Germinal center (tissue), 1 donor: Measurements from ENCODE around the gene FLII.
A peak's percentile ranks its signal among the peaks of the same experiment; 100 is the strongest.

Experiments used
- DNase-seq: peaks from one replicate; pipeline ENCODE4 v3.0.0; 2012; ENCODE audit warnings: mixed read lengths, low spot score

The FLII gene

DNA sequence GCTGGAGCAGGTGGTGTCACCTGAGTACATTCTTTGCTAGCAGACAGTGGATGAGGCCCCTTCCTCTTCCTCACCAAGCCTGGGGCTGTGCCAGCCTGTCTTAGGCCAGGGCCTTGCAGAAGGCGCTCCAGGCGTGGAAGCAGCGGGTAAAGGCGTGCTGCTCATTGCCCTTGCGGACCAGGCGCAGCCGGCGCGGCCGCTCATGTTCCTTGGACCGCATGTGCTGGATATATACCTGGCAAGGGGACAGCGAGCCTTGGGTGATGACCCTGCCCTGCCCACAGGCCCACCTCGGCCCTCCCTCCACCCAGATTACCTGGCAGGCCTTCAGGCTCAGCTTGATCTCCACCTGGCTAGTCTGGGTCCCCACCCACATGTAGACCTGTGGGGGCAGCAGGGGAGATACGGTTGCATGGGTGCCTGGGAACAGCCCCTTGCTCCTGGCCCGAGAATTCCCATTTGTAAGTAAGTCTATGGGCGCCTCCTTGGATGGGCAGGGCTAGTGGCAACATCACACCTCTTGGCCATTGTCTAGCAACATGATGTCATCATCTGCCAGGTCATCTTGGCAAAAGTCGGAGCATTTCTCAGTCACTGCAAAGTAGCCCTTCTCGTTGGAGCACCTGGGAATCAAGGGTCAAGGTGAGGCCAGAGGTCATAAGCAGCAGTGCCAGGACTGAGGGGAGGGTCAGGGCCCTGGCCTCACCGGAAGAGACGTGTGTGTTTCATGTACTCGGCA lies 13.3 kb downstream of the FLII start:
- DNase-seq: no peak

DNA sequence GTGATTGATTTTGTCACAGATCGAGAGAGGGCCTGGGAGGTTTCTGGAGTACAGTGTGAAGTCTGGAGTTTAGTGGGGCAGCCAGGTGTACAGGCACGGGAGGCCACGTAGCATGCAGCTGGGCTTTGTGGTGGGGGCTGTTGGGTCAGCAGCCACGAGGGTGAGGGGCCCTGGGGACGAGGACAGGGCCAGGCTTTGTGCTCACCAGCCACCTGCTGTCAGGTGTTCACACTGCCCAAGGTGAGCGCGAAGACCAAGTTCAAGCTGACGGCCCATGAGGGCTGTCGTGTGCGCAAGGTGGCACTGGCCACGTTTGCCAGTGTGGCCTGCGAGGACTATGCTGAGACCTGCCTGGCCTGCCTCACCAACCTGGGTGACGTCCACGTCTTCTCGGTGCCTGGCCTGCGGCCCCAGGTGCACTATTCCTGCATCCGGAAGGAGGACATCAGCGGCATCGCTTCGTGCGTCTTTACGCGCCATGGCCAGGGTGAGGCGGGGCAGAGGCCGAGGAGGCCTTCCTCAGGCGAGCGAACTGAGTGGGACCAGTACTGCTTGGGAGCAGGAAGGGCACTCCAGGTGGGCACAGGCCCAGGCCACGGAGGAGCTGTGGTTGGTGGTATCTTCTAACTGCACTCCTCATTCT lies 17.2 kb downstream of the FLII start:
- no peak for DNase-seq

DNA sequence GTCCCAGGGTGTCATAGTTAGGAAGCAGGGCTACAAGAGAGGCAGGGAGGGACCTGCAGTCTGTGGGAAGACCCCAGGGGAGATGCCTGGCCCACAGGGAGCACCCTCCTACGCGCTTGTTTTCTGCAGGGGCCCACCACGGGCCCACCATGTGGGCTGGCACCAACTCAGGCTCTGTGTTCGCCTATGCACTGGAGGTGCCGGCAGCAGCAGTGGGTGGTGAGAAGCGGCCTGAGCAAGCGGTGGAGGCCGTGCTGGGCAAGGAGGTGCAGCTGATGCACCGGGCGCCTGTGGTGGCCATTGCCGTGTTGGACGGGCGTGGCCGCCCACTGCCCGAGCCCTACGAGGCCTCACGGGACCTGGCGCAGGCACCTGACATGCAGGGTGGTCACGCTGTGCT lies 18.1 kb downstream of the FLII start:
- DNase-seq: no peak

DNA sequence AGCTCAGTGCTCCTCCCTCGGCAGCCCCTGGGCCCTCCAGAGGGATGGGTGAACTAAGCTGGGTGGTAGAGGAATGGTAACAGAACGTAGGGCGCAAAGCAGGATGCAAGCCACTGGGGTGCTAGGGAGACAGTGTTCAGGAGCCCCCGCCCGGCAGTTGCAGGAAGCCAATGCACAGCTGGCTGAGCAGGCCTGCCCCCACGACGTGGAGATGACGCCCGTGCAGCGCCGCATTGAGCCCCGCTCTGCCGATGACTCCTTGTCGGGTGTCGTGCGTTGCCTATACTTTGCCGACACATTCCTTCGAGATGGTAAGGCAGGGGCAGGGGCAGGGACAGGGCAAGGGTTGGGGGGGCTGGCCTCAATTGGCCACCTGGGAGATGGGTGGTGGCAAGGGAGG lies 20.2 kb downstream of the FLII start:
- no peak for DNase-seq

DNA sequence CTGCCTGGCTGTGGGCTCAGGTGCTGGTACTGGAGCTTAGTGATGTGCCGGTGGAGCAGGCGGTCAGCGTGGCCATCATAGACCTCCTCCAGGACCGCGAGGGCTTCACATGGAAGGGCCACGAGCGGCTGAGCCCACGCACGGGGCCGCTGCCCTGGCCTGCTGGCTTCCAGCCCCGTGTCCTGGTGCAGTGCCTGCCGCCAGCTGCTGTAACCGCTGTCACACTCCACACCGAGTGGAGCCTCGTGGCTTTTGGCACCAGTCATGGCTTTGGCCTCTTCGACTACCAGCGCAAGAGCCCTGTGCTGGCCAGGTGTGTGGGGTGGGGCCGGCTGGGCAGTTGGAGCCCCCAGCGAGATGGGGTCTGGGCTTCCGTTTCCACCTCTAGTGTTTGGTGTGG lies 21.1 kb downstream of the FLII start:
- DNase-seq: no peak

DNA sequence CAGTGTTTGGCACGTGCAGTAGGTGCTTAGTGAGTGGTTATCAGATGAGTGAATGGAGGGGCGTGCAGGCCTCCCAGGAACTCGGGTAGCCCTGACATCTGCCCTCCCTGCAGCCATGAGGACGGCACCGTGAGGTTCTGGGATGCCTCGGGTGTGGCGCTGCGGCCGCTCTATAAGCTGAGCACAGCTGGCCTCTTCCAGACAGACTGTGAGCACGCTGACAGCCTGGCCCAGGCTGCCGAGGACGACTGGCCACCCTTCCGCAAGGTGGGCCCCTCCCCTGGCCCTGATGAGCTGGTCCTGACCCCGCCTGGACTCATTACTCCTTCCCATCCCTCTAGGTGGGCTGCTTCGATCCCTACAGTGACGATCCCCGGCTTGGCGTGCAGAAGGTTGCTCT lies 22.0 kb downstream of the FLII start:
- no peak for DNase-seq

DNA sequence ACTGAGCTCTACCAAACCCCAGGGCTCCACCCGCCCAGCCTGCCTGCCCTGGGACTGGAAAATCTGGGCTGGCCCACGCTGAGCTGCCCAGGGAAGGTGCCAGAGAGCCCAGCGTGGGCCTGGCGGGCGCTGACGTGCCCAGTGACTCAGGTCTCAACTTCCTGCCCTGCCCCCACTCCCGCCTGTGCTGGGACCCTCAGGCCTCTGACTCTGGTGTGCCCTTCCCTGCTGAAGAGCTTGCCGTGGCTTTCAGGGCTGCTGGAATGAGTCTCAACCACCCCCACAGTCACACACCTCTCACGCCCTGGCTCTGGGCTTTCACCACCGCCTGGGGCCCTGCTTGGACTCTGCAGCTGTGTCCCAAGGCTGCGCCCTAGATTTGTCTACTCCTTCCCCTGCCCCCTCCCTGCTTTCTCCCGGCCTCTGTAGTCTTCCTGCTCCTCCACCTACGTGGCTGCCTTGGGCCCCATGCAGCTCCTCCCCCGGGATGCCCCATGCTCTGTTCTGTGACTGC lies 22.7 kb downstream of the FLII start:
- no peak for DNase-seq

DNA sequence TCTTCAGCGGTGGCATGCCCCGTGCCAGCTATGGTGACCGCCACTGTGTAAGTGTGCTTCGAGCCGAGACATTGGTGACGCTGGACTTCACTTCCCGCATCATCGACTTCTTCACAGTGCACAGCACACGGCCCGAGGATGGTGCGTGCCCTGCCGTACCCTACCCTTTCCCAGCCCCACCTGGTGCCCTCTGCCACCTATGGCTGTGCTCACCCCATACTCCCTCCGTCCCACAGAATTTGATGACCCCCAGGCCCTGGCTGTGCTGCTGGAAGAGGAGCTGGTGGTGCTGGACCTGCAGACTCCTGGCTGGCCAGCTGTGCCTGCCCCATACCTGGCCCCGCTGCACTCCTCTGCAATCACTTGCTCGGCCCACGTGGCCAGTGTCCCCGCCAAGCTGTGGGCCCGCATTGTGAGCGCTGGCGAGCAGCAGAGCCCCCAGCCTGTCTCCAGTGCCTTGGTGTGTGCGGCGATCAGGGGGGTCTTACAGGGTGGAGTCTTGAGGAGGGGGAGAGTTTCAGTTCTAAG lies 23.6 kb downstream of the FLII start:
- DNase-seq: no peak

DNA sequence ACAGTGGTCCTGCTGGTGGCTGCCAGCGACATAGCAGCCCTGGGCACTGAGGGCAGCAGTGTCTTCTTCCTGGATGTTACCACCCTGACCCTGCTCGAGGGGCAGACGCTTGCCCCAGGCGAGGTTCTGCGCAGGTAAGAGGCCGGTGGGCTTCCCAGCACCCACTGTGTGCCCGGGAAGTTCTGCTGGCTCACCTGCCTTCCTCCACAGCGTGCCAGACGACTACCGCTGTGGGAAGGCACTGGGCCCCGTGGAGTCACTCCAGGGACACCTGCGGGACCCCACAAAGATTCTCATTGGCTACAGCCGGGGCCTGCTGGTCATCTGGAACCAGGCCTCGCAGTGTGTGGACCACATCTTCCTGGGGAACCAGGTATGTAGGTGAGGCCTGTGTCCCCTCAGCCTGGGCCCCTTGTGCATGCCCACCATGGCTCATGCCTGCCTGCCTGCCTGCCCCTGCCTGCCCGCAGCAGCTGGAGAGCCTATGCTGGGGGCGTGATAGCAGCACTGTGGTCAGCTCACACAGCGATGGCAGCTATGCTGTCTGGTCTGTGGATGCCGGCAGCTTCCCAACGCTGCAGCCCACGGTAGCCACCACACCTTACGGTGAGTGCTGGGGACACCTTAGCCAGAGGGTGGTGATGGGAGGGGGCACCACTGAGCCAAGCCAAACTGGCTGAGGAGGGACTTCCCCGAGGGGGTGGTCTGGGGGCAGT lies 24.6 kb downstream of the FLII start:
- DNase-seq: no peak

DNA sequence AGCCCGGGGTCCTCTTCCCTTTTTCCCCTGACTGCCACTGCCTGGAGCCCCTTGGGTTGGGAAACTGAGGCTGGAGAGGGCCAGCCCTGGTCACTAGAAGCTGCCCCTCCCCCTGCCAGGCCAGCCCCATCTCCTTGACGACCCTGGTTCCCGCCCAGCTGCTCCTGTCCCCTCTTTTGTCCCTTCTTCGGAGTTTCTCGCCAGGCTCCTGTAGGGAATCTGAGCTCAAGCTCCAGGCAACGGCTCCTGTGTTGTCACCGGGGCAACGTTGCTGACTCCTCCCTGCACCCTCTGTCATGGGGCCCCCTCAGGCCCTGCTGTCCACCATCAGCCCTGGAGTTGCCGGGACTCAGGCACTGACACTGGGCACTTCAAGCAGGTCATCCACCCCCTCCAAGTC lies 27.4 kb downstream of the FLII start:
- DNase-seq: no peak

DNA sequence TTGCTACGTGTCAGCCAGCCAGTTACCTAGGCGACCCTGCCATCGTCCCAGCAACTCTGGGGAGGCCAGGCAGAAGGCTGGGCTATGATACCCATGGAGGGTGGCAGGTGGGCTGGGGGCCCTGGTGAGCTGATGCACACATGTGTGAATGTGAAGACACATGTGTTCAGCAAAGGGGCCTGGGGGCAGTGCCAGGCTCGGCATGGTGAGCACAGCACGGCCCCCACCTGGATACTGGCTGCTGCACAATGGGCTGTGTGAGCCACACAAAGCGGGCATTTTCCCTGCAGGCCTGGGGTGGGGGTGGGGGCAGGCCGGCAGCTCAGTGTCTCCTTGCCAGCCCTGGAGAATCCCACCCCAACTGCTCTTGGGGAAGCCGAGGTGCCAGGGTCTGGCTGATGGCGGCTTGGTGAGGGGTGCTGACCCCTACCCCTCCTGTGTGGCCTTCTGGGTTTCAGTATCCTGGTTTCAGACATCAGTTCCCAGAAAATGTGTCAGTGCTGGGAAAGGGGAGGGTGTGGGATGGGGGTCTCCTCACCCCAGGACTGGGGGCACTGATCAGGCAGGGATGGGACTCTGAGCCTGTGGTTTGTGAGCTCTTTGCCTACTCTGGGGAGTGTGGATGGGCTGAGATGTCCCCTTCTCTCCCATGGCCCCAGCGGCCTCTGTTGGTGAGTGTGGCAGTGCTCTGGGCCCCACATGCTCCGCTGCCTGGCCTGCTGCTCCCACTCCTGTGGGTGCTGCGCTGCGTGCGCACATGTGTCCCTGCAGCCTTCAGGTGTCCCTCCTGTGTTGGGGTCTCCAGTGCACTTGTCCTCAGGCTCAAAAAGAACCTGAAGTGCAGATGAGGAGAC lies 28.0 kb downstream of the FLII start:
- DNase-seq: no peak

DNA sequence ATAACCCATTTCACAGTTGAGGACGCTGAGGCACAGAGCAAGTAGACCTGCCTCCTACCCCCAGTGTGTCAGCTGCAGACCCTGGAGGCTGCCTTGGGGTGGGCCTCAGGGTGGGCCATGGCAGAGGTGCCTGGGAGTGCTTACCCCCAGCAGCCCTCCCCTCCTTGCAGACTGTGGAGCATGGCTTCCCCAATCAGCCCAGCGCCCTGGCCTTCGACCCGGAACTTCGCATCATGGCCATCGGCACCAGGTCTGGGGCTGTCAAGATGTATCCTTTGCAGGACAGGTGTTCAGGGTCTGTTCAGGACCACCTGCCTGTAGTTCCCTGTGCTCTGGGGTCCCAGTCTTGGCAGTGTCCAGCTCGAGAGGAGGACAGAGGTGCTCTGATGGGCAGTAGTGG lies 28.8 kb downstream of the FLII start:
- no peak for DNase-seq

DNA sequence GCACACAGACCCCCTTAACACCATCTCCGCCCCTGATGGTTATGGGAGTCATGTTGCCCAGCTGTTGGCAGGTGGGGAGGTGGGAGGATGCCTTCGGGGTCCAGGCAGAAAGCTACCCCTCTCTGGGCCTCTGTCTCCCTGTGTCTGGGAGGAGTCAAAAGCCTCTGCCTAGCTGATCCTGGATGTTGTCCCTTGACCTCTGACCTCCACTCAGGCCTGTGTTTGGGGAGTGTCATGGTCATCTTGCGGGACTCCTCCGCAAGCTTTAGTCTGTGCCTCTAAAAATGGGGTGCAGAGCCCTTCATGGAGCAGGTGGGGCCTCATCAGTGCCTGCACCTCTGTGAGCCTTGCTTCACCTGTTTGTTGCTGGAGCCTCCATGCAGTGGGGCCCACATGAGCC lies 29.3 kb downstream of the FLII start:
- no peak for DNase-seq

DNA sequence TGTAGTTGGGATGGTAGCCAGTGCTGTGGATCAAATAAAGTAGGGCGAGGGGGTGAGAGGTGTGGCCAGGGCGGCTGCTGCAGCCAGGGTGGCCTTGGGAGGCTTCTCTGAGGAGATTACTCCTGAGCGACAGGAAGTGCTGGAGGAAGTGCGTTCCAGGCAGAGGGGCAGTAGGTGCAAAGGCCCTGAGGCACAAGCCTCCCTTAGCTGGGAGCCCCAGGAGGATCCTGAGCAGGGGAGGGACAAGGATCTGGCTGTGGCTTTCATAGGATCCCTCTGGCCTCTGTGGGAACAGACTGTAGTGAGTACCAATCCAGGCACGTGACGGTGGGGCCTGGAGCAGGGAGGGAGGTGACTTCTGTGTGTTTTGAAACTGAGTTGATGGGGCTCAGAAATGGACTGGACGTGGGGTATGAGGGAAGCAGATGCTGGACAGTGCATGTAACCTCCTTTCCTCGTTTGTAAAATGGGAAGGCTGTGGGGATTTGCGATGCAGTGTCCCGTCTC lies 30.3 kb downstream of the FLII start:
- no peak for DNase-seq

DNA sequence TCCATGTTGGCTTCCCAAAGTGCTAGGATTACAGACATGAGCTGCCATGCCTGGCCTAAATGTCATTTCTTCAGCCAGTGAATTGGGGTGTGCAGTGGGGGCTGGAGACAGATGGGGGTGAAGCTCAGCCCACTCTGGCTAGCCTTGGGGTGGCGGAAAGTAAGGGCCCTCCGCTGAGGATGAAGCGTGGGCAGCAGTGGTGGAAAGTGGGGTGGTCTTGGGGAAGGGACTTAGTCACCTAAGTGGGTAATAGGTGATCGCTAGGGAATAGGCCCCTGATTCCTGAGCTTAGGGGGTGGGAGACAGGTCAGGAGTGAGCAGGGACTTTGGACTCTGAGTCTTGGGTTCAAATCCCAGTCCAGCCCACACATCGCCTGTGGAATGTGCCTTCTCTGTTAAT lies 30.9 kb downstream of the FLII start:
- DNase-seq: no peak

DNA sequence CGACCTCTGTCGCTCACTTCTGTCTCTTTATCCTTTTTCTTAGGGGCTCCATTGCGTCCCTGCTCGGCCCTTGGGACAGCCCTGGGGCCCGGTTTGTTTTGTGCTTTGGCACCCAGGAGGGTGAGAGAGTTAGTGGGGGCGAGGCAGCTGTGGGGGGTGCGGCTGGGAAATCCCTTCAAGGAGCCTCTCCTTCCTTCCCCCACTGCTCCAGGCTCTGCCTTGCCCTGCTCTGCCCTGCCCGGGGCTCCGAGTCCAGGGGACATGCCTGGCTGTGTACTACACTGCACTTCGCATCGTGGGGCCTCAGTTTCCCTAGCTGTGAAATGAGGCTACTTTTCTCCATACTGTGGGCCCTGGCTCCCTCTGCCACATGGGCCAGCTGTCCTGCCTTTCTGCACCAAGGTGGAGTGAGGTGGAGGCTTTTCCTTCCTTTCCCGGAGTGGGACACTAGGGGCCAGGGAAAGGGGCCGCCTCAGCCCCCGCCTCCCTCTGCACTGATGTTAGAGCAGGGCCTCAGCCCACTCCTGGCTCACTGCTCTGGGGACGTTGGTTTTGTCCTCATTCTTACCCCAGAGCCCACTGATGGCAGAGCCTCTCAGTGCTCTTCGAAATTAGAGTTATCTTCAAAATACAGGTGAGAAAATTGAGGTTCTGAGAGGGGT lies 32.1 kb downstream of the FLII start:
- DNase-seq: no peak

DNA sequence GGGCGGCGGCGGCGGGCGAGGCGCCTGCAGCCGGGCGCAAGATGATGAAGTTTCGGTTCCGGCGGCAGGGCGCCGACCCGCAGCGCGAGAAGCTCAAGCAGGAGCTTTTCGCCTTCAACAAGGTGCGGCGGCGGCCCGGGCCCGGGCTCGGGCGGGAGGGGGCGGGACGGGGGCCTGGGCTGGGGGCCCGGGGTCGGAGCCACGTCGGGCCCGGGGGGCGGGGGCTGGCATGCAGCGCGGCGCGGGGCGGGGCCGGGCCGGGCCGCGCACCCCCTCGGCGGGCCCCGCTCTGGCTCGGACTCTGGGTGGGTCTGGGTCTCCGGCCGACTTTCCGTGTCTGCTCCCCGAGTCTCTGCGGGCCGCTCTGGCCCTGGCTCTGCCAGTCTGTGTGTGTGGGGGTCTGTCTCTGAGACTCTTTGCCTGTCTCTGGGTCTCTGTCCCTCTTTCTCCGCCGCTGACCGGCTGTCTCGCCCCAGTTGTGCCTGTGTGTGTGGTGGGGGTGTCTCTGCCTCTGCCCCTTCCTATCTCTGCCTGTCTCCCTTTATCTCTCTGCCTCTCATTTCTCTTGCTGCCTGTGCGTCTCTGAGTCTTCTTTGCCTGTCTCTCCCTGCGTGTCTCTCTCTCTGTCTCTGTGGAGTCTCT lies 32.8 kb downstream of the FLII start:
- no peak for DNase-seq

DNA sequence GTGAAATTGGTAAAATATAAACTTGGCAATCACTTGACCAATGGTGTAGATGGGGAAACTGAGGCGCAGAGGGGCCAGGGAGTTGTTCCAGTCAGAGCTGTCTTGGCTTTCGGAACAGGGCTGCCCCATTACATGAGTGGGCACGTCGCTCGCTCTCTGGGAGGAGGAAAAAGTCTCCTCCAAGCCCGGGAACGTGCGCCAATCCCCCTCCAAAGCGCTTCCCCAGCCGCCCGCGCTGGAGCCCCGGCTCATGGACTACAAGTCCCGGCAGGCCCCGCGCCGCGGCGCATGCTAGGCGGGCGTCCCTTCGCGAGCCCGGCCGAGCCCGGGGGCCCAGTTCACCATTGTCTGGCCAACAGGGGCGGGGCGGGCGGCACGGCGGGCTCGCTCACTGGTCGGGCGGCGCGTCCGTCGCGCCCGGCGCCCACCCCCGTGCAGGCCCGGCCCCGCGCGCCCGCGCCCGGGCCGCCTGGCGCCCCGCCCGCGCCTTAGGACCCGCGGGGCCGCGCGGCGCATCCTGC lies 33.4 kb downstream of the FLII start, which contains the start of gene LLGL1:
TSS of gene LLGL1 (plus strand) at position 515 of the 521 bp plus-strand sequence. CDS start 48 bp downstream, outside the sequence.
- peak; percentile 99 for DNase-seq

DNA sequence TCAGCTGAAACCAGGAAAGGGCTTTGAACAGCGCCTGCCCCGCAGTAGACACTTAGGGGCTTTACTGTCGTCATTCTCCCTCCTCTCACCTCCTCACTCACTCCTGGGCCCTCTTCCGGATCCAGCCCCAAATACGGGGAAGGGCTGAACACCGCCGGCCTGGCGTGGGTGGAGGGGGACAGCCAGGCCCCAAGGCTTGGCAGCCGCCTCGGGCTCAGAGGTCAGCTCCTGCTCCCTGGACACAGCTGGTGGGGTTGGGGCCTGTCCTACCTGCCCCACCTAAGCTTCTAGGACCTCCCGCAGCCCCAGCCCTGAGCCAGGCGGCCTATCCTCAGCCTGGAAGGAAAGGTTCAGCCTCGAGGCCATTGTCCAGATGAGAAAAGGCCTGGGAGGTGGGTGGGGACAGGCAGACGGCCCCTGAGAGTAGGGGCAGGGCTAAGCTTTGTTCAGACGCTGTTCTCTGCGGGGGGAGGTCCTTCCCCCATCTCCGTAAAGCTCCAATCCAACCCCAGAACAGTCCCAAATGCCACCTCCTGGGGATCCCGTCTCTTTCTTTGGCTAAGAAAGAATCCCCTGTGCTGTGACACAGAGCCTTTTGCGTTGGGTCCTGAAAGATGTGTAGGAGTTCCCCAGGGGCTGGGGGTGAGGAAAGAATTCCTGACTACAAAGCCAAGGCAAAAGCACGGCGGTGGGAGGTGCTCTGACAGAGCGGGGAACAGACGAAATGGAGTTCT lies 34.0 kb downstream of the FLII start:
- DNase-seq: no peak

DNA sequence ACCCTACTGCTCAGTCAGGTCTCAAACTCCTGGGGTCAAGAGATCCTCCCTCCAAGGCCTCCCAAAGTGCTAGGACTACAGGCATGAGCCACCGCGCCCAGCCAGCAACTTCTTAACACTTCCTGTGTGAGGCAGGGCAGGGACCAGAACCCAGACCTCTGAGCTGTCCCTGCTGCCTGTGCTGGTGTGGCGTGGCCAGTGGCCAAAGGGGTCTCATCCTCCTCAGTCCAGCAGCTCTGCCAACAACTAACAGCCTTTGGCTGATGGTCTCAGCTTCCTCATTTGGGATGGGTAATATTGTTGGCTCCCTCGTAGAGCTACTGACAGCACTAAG lies 34.5 kb downstream of the FLII start:
- DNase-seq: no peak
